SK-N-SH (cell line): ENCODE results near the gene MRPL36. TPM values are rescaled to one million over a fixed set of nuclear protein-coding genes. Genes with fewer than 3 reads are reported as not detected.

Experiments used
- CTCF ChIA-PET: fragments of 300-600, 350-600 bp; formaldehyde crosslinking; extraction: SDS; loops from one replicate; lab custom pipeline; 2021; lab: Yijun Ruan, JAX
- POLR2A ChIA-PET: fragments of 350-600 bp; sonication (Branson Sonifier 250); formaldehyde crosslinking; extraction: SDS; loops from one replicate; lab custom pipeline; 2020; ENCODE audit warnings: antibody characterized with exemption, inconsistent platforms; lab: Yijun Ruan, JAX
- DNase-seq: peaks from one replicate; pipeline ENCODE4 v3.0.0; 2012
- H2AFZ ChIP-seq: fragments of 200-600 bp; sonication (generic); 2 replicates; pipeline ENCODE4 v1.8.1; 2016; ENCODE audit warnings: antibody characterized with exemption, mild to moderate bottlenecking, low read depth
- H3F3A ChIP-seq: fragments of 200-600 bp; sonication (generic); replicated peaks from 2 replicates; pipeline ENCODE3; 2016; ENCODE audit warnings: antibody characterized with exemption, mild to moderate bottlenecking; ENCODE audit not compliant: insufficient read depth
- H3K27ac ChIP-seq, 2 experiments: fragments of 200-500 bp in 1 of 2; fragments of 200-600 bp in 1 of 2; sonication (Bioruptor generic) in 1 of 2; sonication (generic), shearing (Covaris generic) in 1 of 2; 2 replicates each; pipeline versions ENCODE4 v1.5.1 to v1.6.1; 2014 to 2016; ENCODE audit warnings: low read depth in 2 of 2, inconsistent platforms in 1 of 2, low read length in 1 of 2, mild to moderate bottlenecking in 1 of 2, mixed read lengths in 1 of 2
- H3K27me3 ChIP-seq: fragments of 200-600 bp; sonication (generic), shearing (Covaris generic); 2 replicates; pipeline ENCODE4 v1.6.1; 2016; ENCODE audit warnings: mixed run types; ENCODE audit not compliant: insufficient read depth
- H3K36me3 ChIP-seq, 2 experiments: fragments of 200-500 bp in 1 of 2; fragments of 200-600 bp in 1 of 2; sonication (Bioruptor generic) in 1 of 2; sonication (generic) in 1 of 2; replicated peaks in 1 of 2; 2 replicates each; pipeline versions ENCODE3 to v1.5.1; 2014 to 2016; ENCODE audit warnings: low read length in 1 of 2, mild to moderate bottlenecking in 1 of 2; ENCODE audit not compliant: insufficient read depth in 2 of 2, control insufficient read depth in 1 of 2
- H3K4me1 ChIP-seq, 2 experiments: fragments of 200-500 bp in 1 of 2; fragments of 200-600 bp in 1 of 2; sonication (Bioruptor generic) in 1 of 2; sonication (generic), shearing (Covaris generic) in 1 of 2; 2 replicates each; pipeline versions ENCODE4 v1.5.1 to v1.6.1; 2014 to 2016; ENCODE audit warnings: low read depth in 1 of 2, low read length in 1 of 2, mixed run types in 1 of 2; ENCODE audit not compliant: insufficient read depth in 2 of 2, control insufficient read depth in 1 of 2
- H3K4me2 ChIP-seq: fragments of 200-600 bp; sonication (generic), shearing (Covaris generic); 2 replicates; pipeline ENCODE4 v1.6.1; 2017; ENCODE audit warnings: mixed run types
- H3K4me3 ChIP-seq, 2 experiments: fragments of 200-500 bp in 1 of 2; fragments of 200-600 bp in 1 of 2; sonication (Bioruptor generic) in 1 of 2; sonication (generic), shearing (Covaris generic) in 1 of 2; 2 replicates each; pipeline versions ENCODE4 v1.5.1 to v1.8.1; 2014 to 2016; ENCODE audit warnings: low read depth in 2 of 2, inconsistent platforms in 1 of 2, low read length in 1 of 2, mild to moderate bottlenecking in 1 of 2, mixed read lengths in 1 of 2, moderate library complexity in 1 of 2
- H3K79me2 ChIP-seq: fragments of 200-600 bp; sonication (generic); 2 replicates; pipeline ENCODE4 v1.8.1; 2017; ENCODE audit warnings: mild to moderate bottlenecking; ENCODE audit not compliant: insufficient read depth
- H3K9ac ChIP-seq: fragments of 200-600 bp; sonication (generic); 2 replicates; pipeline ENCODE4 v1.6.1; 2017; ENCODE audit warnings: mixed run types
- H3K9me2 ChIP-seq: fragments of 200-600 bp; sonication (generic); 2 replicates; pipeline ENCODE4 v1.6.1; 2017; ENCODE audit warnings: mixed run types
- H3K9me3 ChIP-seq: fragments of 200-600 bp; sonication (generic); 2 replicates; pipeline ENCODE4 v1.6.1; 2017; ENCODE audit warnings: mixed run types, mild to moderate bottlenecking, moderate library complexity
- H4K20me1 ChIP-seq: fragments of 200-600 bp; sonication (generic); 2 replicates; pipeline ENCODE4 v1.6.1; 2017; ENCODE audit warnings: mild to moderate bottlenecking, mixed run types; ENCODE audit not compliant: insufficient read depth
- CHD2 ChIP-seq: fragments of 150-350 bp; IDR thresholded peaks from 2 replicates; pipeline ENCODE4 v1.6.1; 2018; ENCODE audit warnings: low read length; ENCODE audit not compliant: partially characterized antibody
- ELF1 ChIP-seq: IDR thresholded peaks from 2 replicates; pipeline ENCODE4 v1.4.0; 2012
- EP300 ChIP-seq, 2 experiments: IDR thresholded peaks; 2 replicates each; pipeline versions ENCODE4 v1.4.0 to v1.6.1; 2012; ENCODE audit warnings: borderline replicate concordance in 1 of 2, low read depth in 1 of 2, low read length in 1 of 2
- EZH2phosphoT487 ChIP-seq: fragments of 200-600 bp; sonication (generic); IDR thresholded peaks from 2 replicates; pipeline ENCODE4 v1.6.1; 2017; ENCODE audit warnings: low read depth, mixed run types, mild to moderate bottlenecking, antibody characterized with exemption, moderate library complexity, borderline replicate concordance
- FOXJ3 ChIP-seq: sonication (generic); formaldehyde crosslinking; IDR thresholded peaks from 2 replicates; pipeline ENCODE4 v1.5.1; 2020; ENCODE audit warnings: mild to moderate bottlenecking, missing genetic modification reagents
- GABPA ChIP-seq: IDR thresholded peaks from 2 replicates; pipeline ENCODE4 v1.4.0; 2012; ENCODE audit warnings: low read depth, mild to moderate bottlenecking
- GATA2 ChIP-seq: sonication (generic); formaldehyde crosslinking; IDR thresholded peaks from 2 replicates; pipeline ENCODE4 v1.5.0; 2020; ENCODE audit warnings: mild to moderate bottlenecking, missing genetic modification reagents
- MEF2A ChIP-seq: IDR thresholded peaks from 2 replicates; pipeline ENCODE4 v1.4.0; 2012; ENCODE audit warnings: low read depth, borderline replicate concordance
- MXI1 ChIP-seq: IDR thresholded peaks from 2 replicates; pipeline ENCODE4 v1.6.1; 2012; ENCODE audit warnings: mild to moderate bottlenecking, low read depth, low read length, improper control_type of control experiment
- NFIC ChIP-seq: IDR thresholded peaks from 2 replicates; pipeline ENCODE4 v1.4.0; 2012; ENCODE audit warnings: borderline replicate concordance
- NRF1 ChIP-seq: IDR thresholded peaks from 2 replicates; pipeline ENCODE4 v1.6.1; 2012; ENCODE audit warnings: low read depth, mild to moderate bottlenecking, low read length
- POLR2AphosphoS5 ChIP-seq: IDR thresholded peaks from 2 replicates; pipeline ENCODE4 v1.6.1; 2012; ENCODE audit warnings: low read depth, low read length
- RXRA ChIP-seq: IDR thresholded peaks from 2 replicates; pipeline ENCODE4 v1.4.0; 2012; ENCODE audit warnings: low read depth, mild to moderate bottlenecking, borderline replicate concordance
- SIN3A ChIP-seq: IDR thresholded peaks from 2 replicates; pipeline ENCODE4 v1.6.1; 2012; ENCODE audit warnings: low read depth, mild to moderate bottlenecking, low read length, moderate library complexity, borderline replicate concordance
- TAF1 ChIP-seq: IDR thresholded peaks from 2 replicates; pipeline ENCODE4 v1.6.1; 2012; ENCODE audit warnings: low read depth, mild to moderate bottlenecking, low read length, moderate library complexity, borderline replicate concordance
- YY1 ChIP-seq: IDR thresholded peaks from 2 replicates; pipeline ENCODE4 v1.4.0; 2012; ENCODE audit warnings: low read depth, mild to moderate bottlenecking
- WGBS: methylation state at CpG from one replicate; pipeline ENCODE4 v1.1.6; 2017; ENCODE audit warnings: low lambda C conversion rate; 5-methylcytosine and 5-hydroxymethylcytosine counted together
- polyA plus RNA-seq, 3 experiments: library from polyadenylated mRNA; depleted of rRNA; stranded (reverse); fragments of >200 nt; gene quantifications; 2 replicates each; pipeline ENCODE4 v1.2.3, GENCODE V29; 2012
- TF ChIP-seq, protein P1 (sequence below): fragments of 150-350 bp; IDR thresholded peaks from 2 replicates; pipeline ENCODE4 v1.6.1; 2016; ENCODE audit warnings: mild to moderate bottlenecking, low read depth, low read length
- TF ChIP-seq, protein P2 (sequence below): fragments of 200-600 bp; sonication (generic); IDR thresholded peaks from 2 replicates; pipeline ENCODE4 v1.6.1; 2017; ENCODE audit warnings: antibody characterized with exemption, mild to moderate bottlenecking, moderate library complexity
- TF ChIP-seq, protein P3 (sequence below): fragments of 150-350 bp; IDR thresholded peaks from 2 replicates; pipeline ENCODE4 v1.6.1; 2017; ENCODE audit warnings: antibody characterized with exemption, low read length, low read depth, borderline replicate concordance
- TF ChIP-seq, protein P4 (sequence below): IDR thresholded peaks from 2 replicates; pipeline ENCODE4 v1.4.0; 2012; ENCODE audit warnings: low read depth, borderline replicate concordance
- TF ChIP-seq, protein P5 (sequence below): IDR thresholded peaks from 2 replicates; pipeline ENCODE4 v1.4.0; 2012; ENCODE audit warnings: low read depth

Gene MRPL36
- polyA plus RNA-seq, 1 of the 3 experiments (the other 2 are of a cell fraction), result 78.4 TPM

DNA sequence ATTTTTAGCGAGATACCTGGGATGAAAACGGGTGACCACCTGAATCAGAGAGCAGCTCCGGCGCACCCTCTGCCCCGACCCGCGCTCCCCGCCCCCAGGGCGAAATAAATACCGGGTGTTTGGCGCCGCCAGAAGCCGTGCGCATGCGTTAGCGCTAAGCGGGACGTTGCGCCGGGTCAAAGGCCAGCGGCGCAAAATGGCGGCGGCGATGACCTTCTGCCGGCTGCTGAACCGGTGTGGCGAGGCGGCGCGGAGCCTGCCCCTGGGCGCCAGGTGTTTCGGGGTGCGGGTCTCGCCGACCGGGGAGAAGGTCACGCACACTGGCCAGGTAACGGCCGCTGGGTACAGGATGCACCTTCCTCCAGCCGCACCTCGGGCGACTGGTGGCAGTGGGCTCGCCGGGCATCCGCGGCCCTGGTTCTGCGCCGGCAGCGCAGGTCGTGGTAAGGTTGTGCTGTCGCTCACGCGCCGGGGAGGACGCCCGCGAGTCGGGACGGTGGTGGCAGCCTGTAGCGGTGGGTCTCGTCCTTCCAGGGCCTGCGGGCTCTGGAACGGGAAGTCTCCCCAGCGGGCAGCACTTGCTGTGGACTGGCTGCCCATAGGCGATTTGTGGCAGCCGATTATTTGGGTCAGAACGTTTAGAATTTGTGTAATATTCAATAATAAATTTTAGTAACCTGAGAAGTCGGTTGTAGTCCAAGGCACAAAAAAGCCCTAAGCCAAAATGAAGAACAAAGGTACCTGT is 1.8 kb upstream of the MRPL36 start, which contains the start of gene NDUFS6:
Gene NDUFS6 (plus strand): TSS at position 186 of the 745 bp plus-strand sequence. CDS start 11 bp downstream, at position 197.
- Histone ChIP-seq H3K27ac (peak within 1 kb of the TSS; percentile 35 to 81; a peak in 3 of 4 replicates), H3K79me2 (peaks cover 58% of the 10 kb centered on the region), H3K9ac (peak within 1 kb of the TSS; percentile 84), H3K27me3 (no peaks in the 10 kb centered on the region), H3K36me3 (peaks cover 50 to 52% of the 10 kb centered on the region in 2 experiments), H3K9me3 (no peaks in the 10 kb centered on the region), H4K20me1 (no peaks in the 10 kb centered on the region), H3K9me2 (no peaks in the 10 kb centered on the region), H3F3A (no peaks in the 10 kb centered on the region), H3K4me3 (peak within 1 kb of the TSS; percentile 93 to 99), H3K4me2 (peak within 1 kb of the TSS; percentile 88), H2AFZ (peak within 1 kb of the TSS; percentile 97), H3K4me1 (peaks cover 0 to 27% of the 10 kb centered on the region in 2 experiments; a peak in 1 of 4 replicates)
- POLR2A ChIA-PET, result no interaction called here
- 2% methylated on average over 7 of the region's 69 CpGs for WGBS
- TF ChIP-seq EP300 (IDR thresholded peaks at IDR 0.05; ENCODE audit: borderline replicate concordance in 1 of 2, low read depth in 1 of 2, low read length in 1 of 2), result no peak
- TF ChIP-seq, protein P1, sequence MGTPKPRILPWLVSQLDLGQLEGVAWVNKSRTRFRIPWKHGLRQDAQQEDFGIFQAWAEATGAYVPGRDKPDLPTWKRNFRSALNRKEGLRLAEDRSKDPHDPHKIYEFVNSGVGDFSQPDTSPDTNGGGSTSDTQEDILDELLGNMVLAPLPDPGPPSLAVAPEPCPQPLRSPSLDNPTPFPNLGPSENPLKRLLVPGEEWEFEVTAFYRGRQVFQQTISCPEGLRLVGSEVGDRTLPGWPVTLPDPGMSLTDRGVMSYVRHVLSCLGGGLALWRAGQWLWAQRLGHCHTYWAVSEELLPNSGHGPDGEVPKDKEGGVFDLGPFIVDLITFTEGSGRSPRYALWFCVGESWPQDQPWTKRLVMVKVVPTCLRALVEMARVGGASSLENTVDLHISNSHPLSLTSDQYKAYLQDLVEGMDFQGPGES, result no peak
- TF ChIP-seq NFIC, result no peak
- peak; percentile 94 for TF ChIP-seq YY1
- no peak for TF ChIP-seq ELF1
- TF ChIP-seq SIN3A, result 0 out of 2 replicates have a peak, but pooled peaks have one; percentile 10
- TF ChIP-seq GABPA, result no peak
- TF ChIP-seq, protein P2, sequence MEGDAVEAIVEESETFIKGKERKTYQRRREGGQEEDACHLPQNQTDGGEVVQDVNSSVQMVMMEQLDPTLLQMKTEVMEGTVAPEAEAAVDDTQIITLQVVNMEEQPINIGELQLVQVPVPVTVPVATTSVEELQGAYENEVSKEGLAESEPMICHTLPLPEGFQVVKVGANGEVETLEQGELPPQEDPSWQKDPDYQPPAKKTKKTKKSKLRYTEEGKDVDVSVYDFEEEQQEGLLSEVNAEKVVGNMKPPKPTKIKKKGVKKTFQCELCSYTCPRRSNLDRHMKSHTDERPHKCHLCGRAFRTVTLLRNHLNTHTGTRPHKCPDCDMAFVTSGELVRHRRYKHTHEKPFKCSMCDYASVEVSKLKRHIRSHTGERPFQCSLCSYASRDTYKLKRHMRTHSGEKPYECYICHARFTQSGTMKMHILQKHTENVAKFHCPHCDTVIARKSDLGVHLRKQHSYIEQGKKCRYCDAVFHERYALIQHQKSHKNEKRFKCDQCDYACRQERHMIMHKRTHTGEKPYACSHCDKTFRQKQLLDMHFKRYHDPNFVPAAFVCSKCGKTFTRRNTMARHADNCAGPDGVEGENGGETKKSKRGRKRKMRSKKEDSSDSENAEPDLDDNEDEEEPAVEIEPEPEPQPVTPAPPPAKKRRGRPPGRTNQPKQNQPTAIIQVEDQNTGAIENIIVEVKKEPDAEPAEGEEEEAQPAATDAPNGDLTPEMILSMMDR, result no peak
- peak; percentile 48; the same call in 1 of the 2 replicates for TF ChIP-seq TAF1
- peak; percentile 72 for TF ChIP-seq POLR2AphosphoS5
- TF ChIP-seq GATA2 (CRISPR knock-in tag), result no peak
- TF ChIP-seq, protein P3, sequence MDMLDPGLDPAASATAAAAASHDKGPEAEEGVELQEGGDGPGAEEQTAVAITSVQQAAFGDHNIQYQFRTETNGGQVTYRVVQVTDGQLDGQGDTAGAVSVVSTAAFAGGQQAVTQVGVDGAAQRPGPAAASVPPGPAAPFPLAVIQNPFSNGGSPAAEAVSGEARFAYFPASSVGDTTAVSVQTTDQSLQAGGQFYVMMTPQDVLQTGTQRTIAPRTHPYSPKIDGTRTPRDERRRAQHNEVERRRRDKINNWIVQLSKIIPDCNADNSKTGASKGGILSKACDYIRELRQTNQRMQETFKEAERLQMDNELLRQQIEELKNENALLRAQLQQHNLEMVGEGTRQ, result no peak
- TF ChIP-seq FOXJ3, result no peak; the same call in 1 of the 2 replicates
- no peak for TF ChIP-seq EZH2phosphoT487
- no peak for TF ChIP-seq RXRA
- TF ChIP-seq CHD2, result peak; percentile 49
- no peak for TF ChIP-seq MEF2A
- TF ChIP-seq MXI1, result peak; percentile 91; the same call in 1 of the 2 replicates
- TF ChIP-seq, protein P4, sequence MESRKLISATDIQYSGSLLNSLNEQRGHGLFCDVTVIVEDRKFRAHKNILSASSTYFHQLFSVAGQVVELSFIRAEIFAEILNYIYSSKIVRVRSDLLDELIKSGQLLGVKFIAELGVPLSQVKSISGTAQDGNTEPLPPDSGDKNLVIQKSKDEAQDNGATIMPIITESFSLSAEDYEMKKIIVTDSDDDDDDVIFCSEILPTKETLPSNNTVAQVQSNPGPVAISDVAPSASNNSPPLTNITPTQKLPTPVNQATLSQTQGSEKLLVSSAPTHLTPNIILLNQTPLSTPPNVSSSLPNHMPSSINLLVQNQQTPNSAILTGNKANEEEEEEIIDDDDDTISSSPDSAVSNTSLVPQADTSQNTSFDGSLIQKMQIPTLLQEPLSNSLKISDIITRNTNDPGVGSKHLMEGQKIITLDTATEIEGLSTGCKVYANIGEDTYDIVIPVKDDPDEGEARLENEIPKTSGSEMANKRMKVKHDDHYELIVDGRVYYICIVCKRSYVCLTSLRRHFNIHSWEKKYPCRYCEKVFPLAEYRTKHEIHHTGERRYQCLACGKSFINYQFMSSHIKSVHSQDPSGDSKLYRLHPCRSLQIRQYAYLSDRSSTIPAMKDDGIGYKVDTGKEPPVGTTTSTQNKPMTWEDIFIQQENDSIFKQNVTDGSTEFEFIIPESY, result no peak
- TF ChIP-seq, protein P5, sequence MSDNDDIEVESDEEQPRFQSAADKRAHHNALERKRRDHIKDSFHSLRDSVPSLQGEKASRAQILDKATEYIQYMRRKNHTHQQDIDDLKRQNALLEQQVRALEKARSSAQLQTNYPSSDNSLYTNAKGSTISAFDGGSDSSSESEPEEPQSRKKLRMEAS, result no peak; the same call in 1 of the 2 replicates
- TF ChIP-seq NRF1, result peak; percentile 86
- DNase-seq, result peak; percentile 89
- CTCF ChIA-PET, result interaction anchor here (0.6 to 1.9 kb wide), 4 partner anchors 25 to 1132 kb away, joined by 3 to 5 read pairs (median 4); no protein-coding TSS in a partner anchor
